ENCODE measurements around the gene C4orf51. TPM values are rescaled to one million over a fixed set of nuclear protein-coding genes. Genes with fewer than 3 reads are reported as not detected.
A peak's percentile ranks its signal among the peaks of the same experiment; 100 is the strongest.
"Not testable (repeated sequence)": the region's sequence is repeated elsewhere in the genome, so short reads cannot be mapped to it uniquely, and the experiment has no call there.

The C4orf51 gene
- total RNA-seq (not detected), polyA plus RNA-seq (not detected)
- long read RNA-seq, donor 1, partial matches to known transcripts, result 0 of 2 reads
- long read RNA-seq, donor 1, other reads (novel, unspliced or antisense), result 2 of 2 reads
- long read RNA-seq, donor 2, partial matches to known transcripts, result 0 of 2 reads
- long read RNA-seq, donor 2, other reads (novel, unspliced or antisense), result 2 of 2 reads

DNA sequence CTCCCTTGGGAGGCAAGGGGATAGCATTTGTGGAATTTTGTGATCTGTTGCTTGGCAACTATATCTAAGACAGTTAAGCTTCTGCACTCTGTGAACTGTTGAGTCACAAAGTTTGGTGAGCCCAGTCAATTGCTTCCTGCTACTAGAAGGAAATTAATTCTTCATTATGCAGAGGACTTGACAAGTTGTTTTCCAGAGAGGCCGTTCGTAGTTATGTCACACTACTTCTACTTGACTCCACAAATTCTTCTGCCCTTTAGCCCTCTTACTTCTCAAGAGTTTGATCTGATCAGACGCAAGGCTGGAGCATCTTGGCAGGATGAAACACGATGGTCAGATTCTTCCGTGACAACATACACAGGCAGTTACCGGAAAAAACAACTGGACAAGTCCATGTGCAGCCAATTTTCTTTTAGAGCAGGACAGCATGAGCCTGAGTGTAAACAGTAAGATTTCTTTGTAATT lies at the start of gene C4orf51:
Gene C4orf51, plus strand, starts transcription at position 156 of the 465 bp plus-strand sequence. Its CDS starts 58 bp downstream, at position 214.
- intact Hi-C loops (cut with DNase I), result no loop called here
- no peaks in the 10 kb centered on the region for H3K36me3 ChIP-seq (ENCODE audit: control insufficient read depth in 1 of 2, insufficient read depth in 2 of 2, low read length in 1 of 2)
- 37 to 49% methylated on average over 6 of the region's 6 CpGs for WGBS, 2 donors
- H3K27ac ChIP-seq (ENCODE audit: low read depth in 1 of 2, low read length in 2 of 2), result peak within 1 kb of the TSS in 1 of 2 donors; percentile 76
- no peaks in the 10 kb centered on the region for H3K9me3 ChIP-seq (ENCODE audit: control insufficient read depth, low read length)
- no peak for ATAC-seq (ENCODE audit: low FRiP score)
- H3K27me3 ChIP-seq (ENCODE audit: control insufficient read depth in 1 of 2, insufficient read depth in 2 of 2, low read length in 1 of 2), result no peaks in the 10 kb centered on the region
- H3K4me3 ChIP-seq (ENCODE audit: low read length in 2 of 2), result no peak within 1 kb of the TSS
- DNase-seq, result no peak
- H3K4me1 ChIP-seq (ENCODE audit: control insufficient read depth in 1 of 2, insufficient read depth in 2 of 2, low read length in 2 of 2), result no peaks in the 10 kb centered on the region

DNA sequence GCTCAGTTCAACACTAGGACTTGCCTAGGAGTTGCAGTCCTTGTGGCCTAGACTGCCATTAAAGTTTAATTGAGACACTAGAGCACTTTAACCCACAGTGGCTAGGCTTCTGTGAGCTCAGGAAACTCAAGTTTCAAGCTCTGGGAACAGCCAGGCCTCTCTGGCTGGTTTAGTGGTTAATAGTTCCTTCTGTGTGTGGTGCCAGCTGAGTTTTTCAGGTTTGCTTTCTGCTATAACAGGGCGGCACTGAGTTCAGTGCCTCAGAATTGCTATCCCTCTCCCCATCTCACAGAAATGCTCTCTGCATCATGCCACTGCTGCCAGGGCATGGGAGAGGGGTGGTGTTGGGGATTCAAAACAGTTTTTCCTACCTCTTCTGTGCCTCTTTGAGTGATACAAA lies 44.8 kb upstream of the C4orf51 start:
- WGBS, 2 donors, result 50 to 53% methylated on average over 1 of the region's 1 CpG
- Histone ChIP-seq H3K4me1 (ENCODE audit: control insufficient read depth in 1 of 2, insufficient read depth in 2 of 2, low read length in 2 of 2) (no peaks in the 10 kb centered on the region), H3K36me3 (ENCODE audit: control insufficient read depth in 1 of 2, insufficient read depth in 2 of 2, low read length in 1 of 2) (no peaks in the 10 kb centered on the region), H3K27ac (ENCODE audit: low read depth in 1 of 2, low read length in 2 of 2) (no peak overlapping the region), H3K27me3 (ENCODE audit: control insufficient read depth in 1 of 2, insufficient read depth in 2 of 2, low read length in 1 of 2) (no peaks in the 10 kb centered on the region), H3K9me3 (ENCODE audit: control insufficient read depth, low read length) (no peaks in the 10 kb centered on the region), H3K4me3 (ENCODE audit: low read length in 2 of 2) (no peak overlapping the region)
- ATAC-seq (ENCODE audit: low FRiP score), result no peak
- no peak for DNase-seq
- intact Hi-C loops (cut with DNase I), result no loop called here

DNA sequence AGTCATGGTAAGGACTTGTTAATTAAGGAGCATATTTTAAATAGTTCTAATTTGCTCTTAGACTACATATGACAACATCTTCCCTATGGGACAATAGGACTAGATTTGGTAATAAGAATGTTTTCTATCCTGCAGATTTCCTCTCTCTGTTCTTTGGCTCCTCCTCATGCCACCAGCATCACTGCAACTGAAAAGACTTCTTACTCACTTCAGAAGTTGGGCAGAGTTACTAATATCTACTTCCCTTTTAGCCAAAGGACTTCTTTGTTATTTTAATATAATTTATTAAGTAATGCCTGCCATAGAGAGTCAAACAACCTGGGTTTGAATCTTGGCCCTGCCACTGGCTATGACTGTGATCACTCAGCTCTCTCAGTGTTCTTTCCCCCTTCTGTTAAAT lies 44.3 kb upstream of the C4orf51 start:
- ATAC-seq (ENCODE audit: low FRiP score), result no peak
- Histone ChIP-seq H3K9me3 (ENCODE audit: control insufficient read depth, low read length) (no peaks in the 10 kb centered on the region), H3K4me3 (ENCODE audit: low read length in 2 of 2) (no peak overlapping the region), H3K27me3 (ENCODE audit: control insufficient read depth in 1 of 2, insufficient read depth in 2 of 2, low read length in 1 of 2) (no peaks in the 10 kb centered on the region), H3K4me1 (ENCODE audit: control insufficient read depth in 1 of 2, insufficient read depth in 2 of 2, low read length in 2 of 2) (no peaks in the 10 kb centered on the region), H3K27ac (ENCODE audit: low read depth in 1 of 2, low read length in 2 of 2) (no peak overlapping the region), H3K36me3 (ENCODE audit: control insufficient read depth in 1 of 2, insufficient read depth in 2 of 2, low read length in 1 of 2) (no peaks in the 10 kb centered on the region)
- DNase-seq, result no peak
- intact Hi-C loops (cut with DNase I), result no loop called here

- no peak overlapping the region for H3K27ac ChIP-seq (ENCODE audit: low read depth in 1 of 2, low read length in 2 of 2)
- no peak for ATAC-seq (ENCODE audit: low FRiP score)
- intact Hi-C loops (cut with DNase I), result no loop called here
- WGBS, 2 donors, result 82 to 88% methylated on average over 6 of the region's 6 CpGs
- no peaks in the 10 kb centered on the region for H3K27me3 ChIP-seq (ENCODE audit: control insufficient read depth in 1 of 2, insufficient read depth in 2 of 2, low read length in 1 of 2)
- H3K36me3 ChIP-seq (ENCODE audit: control insufficient read depth in 1 of 2, insufficient read depth in 2 of 2, low read length in 1 of 2), result no peaks in the 10 kb centered on the region
- H3K4me3 ChIP-seq (ENCODE audit: low read length in 2 of 2), result no peak overlapping the region
- no peak for DNase-seq
- no peaks in the 10 kb centered on the region for H3K4me1 ChIP-seq (ENCODE audit: control insufficient read depth in 1 of 2, insufficient read depth in 2 of 2, low read length in 2 of 2)
- no peaks in the 10 kb centered on the region for H3K9me3 ChIP-seq (ENCODE audit: control insufficient read depth, low read length)
Observed at GRCh38 chr4:145639186-145639698, 40.7 kb upstream of the C4orf51 start.

- H3K9me3 ChIP-seq (ENCODE audit: control insufficient read depth, low read length); H3K4me1 ChIP-seq (ENCODE audit: control insufficient read depth in 1 of 2, insufficient read depth in 2 of 2, low read length in 2 of 2); H3K27ac ChIP-seq (ENCODE audit: low read depth in 1 of 2, low read length in 2 of 2); DNase-seq; H3K27me3 ChIP-seq (ENCODE audit: control insufficient read depth in 1 of 2, insufficient read depth in 2 of 2, low read length in 1 of 2); intact Hi-C loops (cut with DNase I); H3K36me3 ChIP-seq (ENCODE audit: control insufficient read depth in 1 of 2, insufficient read depth in 2 of 2, low read length in 1 of 2); H3K4me3 ChIP-seq (ENCODE audit: low read length in 2 of 2): not testable (repeated sequence)
- 29 to 40% methylated on average over 2 of the region's 2 CpGs for WGBS, 2 donors
- ATAC-seq (ENCODE audit: low FRiP score), result peak; percentile 67
Observed at GRCh38 chr4:145640236-145640635, 39.7 kb upstream of the C4orf51 start.

- no peak overlapping the region for H3K4me3 ChIP-seq (ENCODE audit: low read length in 2 of 2)
- H3K9me3 ChIP-seq (ENCODE audit: control insufficient read depth, low read length), result no peaks in the 10 kb centered on the region
- DNase-seq (no peak), ATAC-seq (ENCODE audit: low FRiP score) (no peak)
- intact Hi-C loops (cut with DNase I), result no loop called here
- H3K27me3 ChIP-seq (ENCODE audit: control insufficient read depth in 1 of 2, insufficient read depth in 2 of 2, low read length in 1 of 2), result no peaks in the 10 kb centered on the region
- no peak overlapping the region for H3K27ac ChIP-seq (ENCODE audit: low read depth in 1 of 2, low read length in 2 of 2)
- no peaks in the 10 kb centered on the region for H3K4me1 ChIP-seq (ENCODE audit: control insufficient read depth in 1 of 2, insufficient read depth in 2 of 2, low read length in 2 of 2)
- WGBS, 2 donors, result 79 to 92% methylated on average over 1 of the region's 1 CpG
- peaks cover 0 to 3% of the 10 kb centered on the region in 2 donors for H3K36me3 ChIP-seq (ENCODE audit: control insufficient read depth in 1 of 2, insufficient read depth in 2 of 2, low read length in 1 of 2)
Observed at GRCh38 chr4:145643295-145643694, 36.7 kb upstream of the C4orf51 start.

GRCh38 chr4:145644699-145645098 lies 35.2 kb upstream of the C4orf51 start:
- no peaks in the 10 kb centered on the region for H3K27me3 ChIP-seq (ENCODE audit: control insufficient read depth in 1 of 2, insufficient read depth in 2 of 2, low read length in 1 of 2)
- intact Hi-C loops (cut with DNase I), result no loop called here
- ATAC-seq (ENCODE audit: low FRiP score) (no peak), DNase-seq (no peak)
- no peaks in the 10 kb centered on the region for H3K4me1 ChIP-seq (ENCODE audit: control insufficient read depth in 1 of 2, insufficient read depth in 2 of 2, low read length in 2 of 2)
- H3K4me3 ChIP-seq (ENCODE audit: low read length in 2 of 2), result no peak overlapping the region
- H3K9me3 ChIP-seq (ENCODE audit: control insufficient read depth, low read length), result no peaks in the 10 kb centered on the region
- H3K36me3 ChIP-seq (ENCODE audit: control insufficient read depth in 1 of 2, insufficient read depth in 2 of 2, low read length in 1 of 2), result peaks cover 0 to 3% of the 10 kb centered on the region in 2 donors
- 83 to 87% methylated on average over 3 of the region's 3 CpGs for WGBS, 2 donors
- H3K27ac ChIP-seq (ENCODE audit: low read depth in 1 of 2, low read length in 2 of 2), result no peak overlapping the region

DNA sequence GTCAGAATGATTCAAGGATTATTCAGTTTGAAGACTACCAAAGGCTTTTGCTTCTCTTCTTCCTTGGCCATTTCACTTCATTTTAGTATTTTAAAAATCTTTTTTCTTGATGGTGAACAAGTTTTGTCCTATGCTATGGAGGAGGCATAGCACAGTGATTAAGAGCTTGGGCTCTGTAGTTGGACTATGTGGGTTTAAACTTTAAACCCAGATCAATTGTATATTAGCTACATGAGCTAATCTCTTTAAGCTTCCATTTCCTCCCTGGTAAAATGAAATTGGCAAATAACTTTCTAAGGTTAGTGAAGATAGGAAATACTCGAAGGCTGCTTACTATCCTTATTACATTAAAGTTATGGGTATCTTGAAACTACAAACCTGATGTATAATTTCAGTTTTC lies 23.8 kb upstream of the C4orf51 start:
- Histone ChIP-seq H3K9me3 (ENCODE audit: control insufficient read depth, low read length) (no peaks in the 10 kb centered on the region), H3K4me3 (ENCODE audit: low read length in 2 of 2) (no peak overlapping the region), H3K4me1 (ENCODE audit: control insufficient read depth in 1 of 2, insufficient read depth in 2 of 2, low read length in 2 of 2) (no peaks in the 10 kb centered on the region), H3K36me3 (ENCODE audit: control insufficient read depth in 1 of 2, insufficient read depth in 2 of 2, low read length in 1 of 2) (peaks cover 3 to 5% of the 10 kb centered on the region in 2 donors), H3K27me3 (ENCODE audit: control insufficient read depth in 1 of 2, insufficient read depth in 2 of 2, low read length in 1 of 2) (no peaks in the 10 kb centered on the region), H3K27ac (ENCODE audit: low read depth in 1 of 2, low read length in 2 of 2) (no peak overlapping the region)
- ATAC-seq (ENCODE audit: low FRiP score) (no peak), DNase-seq (no peak)
- WGBS, 2 donors, result 99 to 100% methylated on average over 1 of the region's 1 CpG
- intact Hi-C loops (cut with DNase I), result no loop called here

DNA sequence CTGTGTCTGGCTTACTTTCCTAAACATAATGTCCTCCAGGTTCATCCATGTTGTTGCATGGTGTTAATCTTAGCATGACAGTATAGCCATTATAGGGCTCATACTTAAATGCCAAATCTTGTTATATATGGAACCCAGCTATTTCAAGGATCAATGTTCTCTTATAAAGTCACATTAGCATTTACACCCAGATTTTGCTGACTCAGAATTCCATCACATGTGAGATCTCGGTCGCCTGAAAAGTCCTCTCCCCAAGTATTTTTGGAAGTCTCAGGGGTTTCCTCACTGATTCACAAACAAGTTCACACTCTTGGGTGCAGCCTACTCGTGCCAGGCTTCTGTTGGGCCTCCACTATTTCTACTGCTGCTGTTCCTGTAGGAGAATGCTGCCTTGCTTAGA lies 19.9 kb upstream of the C4orf51 start:
- ATAC-seq (ENCODE audit: low FRiP score) (no peak), DNase-seq (no peak)
- Histone ChIP-seq H3K9me3 (ENCODE audit: control insufficient read depth, low read length) (no peaks in the 10 kb centered on the region), H3K4me1 (ENCODE audit: control insufficient read depth in 1 of 2, insufficient read depth in 2 of 2, low read length in 2 of 2) (no peaks in the 10 kb centered on the region), H3K4me3 (ENCODE audit: low read length in 2 of 2) (no peak overlapping the region), H3K27ac (ENCODE audit: low read depth in 1 of 2, low read length in 2 of 2) (no peak overlapping the region), H3K36me3 (ENCODE audit: control insufficient read depth in 1 of 2, insufficient read depth in 2 of 2, low read length in 1 of 2) (peaks cover 3 to 7% of the 10 kb centered on the region in 2 donors), H3K27me3 (ENCODE audit: control insufficient read depth in 1 of 2, insufficient read depth in 2 of 2, low read length in 1 of 2) (no peaks in the 10 kb centered on the region)
- intact Hi-C loops (cut with DNase I), result no loop called here
- WGBS, 2 donors, result 71 to 82% methylated on average over 3 of the region's 3 CpGs
